ENCODE results near the gene TOR3A. TPM values are rescaled to one million over a fixed set of nuclear protein-coding genes. Genes with fewer than 3 reads are reported as not detected.

TOR3A gene
- total and polyA plus RNA-seq, 2 of the 13 experiments (the other 11 are each of a cell fraction or from before 2014, with no cell fraction given), result 14.7 to 28.4 TPM

- TF ChIP-seq ASH2L (IDR thresholded peaks at IDR 0.05; ENCODE audit: insufficient read length, low read depth, low read length) (no peak), PRDM10 (CRISPR knock-in tag; IDR thresholded peaks at IDR 0.05; ENCODE audit: low read depth) (0 out of 2 replicates have a peak, but pooled peaks have one; percentile 19), FOXC1 (CRISPR knock-in tag; IDR thresholded peaks at IDR 0.05; ENCODE audit: borderline replicate concordance) (no peak), CENPT (CRISPR knock-in tag; IDR thresholded peaks at IDR 0.05; ENCODE audit: low read depth) (no peak), TFAP4 (IDR thresholded peaks at IDR 0.05; ENCODE audit: borderline replicate concordance, low read depth) (peak; percentile 91; the same call in 1 of the 2 replicates), MBD4 (IDR thresholded peaks at IDR 0.05; ENCODE audit: borderline replicate concordance, low read length) (no peak), ZNF674 (CRISPR knock-in tag; IDR thresholded peaks at IDR 0.05; ENCODE audit: low read depth) (no peak), ZNF569 (CRISPR knock-in tag; IDR thresholded peaks at IDR 0.05; ENCODE audit: borderline replicate concordance) (no peak), KLF13 (CRISPR knock-in tag; IDR thresholded peaks at IDR 0.05) (no peak), ZSCAN21 (CRISPR knock-in tag; IDR thresholded peaks at IDR 0.05; ENCODE audit: borderline replicate concordance) (0 out of 2 replicates have a peak, but pooled peaks have one; percentile 47), IRF1 (CRISPR knock-in tag; IDR thresholded peaks at IDR 0.05; ENCODE audit: low read depth) (no peak), FOXJ3 (CRISPR knock-in tag; IDR thresholded peaks at IDR 0.05; ENCODE audit: borderline replicate concordance) (no peak), ZNF432 (CRISPR knock-in tag; IDR thresholded peaks at IDR 0.05; ENCODE audit: borderline replicate concordance) (no peak), DMTF1 (CRISPR knock-in tag; IDR thresholded peaks at IDR 0.05) (no peak), HMG20A (CRISPR knock-in tag; IDR thresholded peaks at IDR 0.05; ENCODE audit: borderline replicate concordance) (peak; percentile 88; the same call in 1 of the 2 replicates), TOE1 (CRISPR knock-in tag; IDR thresholded peaks at IDR 0.05) (no peak), GATA4 (IDR thresholded peaks at IDR 0.05; ENCODE audit: borderline replicate concordance, low read depth) (no peak), ELF1 (CRISPR knock-in tag; IDR thresholded peaks at IDR 0.05) (peak; percentile 42; the same call in 1 of the 2 replicates), ZMYM2 (CRISPR knock-in tag; IDR thresholded peaks at IDR 0.05) (no peak)
These were observed 9.9 kb downstream of the TOR3A start (continued) for GRCh38 chr1:179091691-179092165.

Measured in HepG2 (cell line).